Heart left ventricle (tissue), 16 donors: ENCODE data around the gene MEN1. TPM values are rescaled to one million over a fixed set of nuclear protein-coding genes. Genes with fewer than 3 reads are reported as not detected.

Experiments
- ATAC-seq, 4 donors: fragments of 200-7000 bp; cut with Tn5 transposase; one replicate each; pipeline ENCODE4 v1.9.1; 2020 to 2022; ENCODE audit warnings: moderate library complexity in 4 of 4, mild to moderate bottlenecking in 3 of 4, moderate number of reproducible peaks in 1 of 4
- DNase-seq, 5 donors: peaks; one replicate each; pipeline ENCODE4 v3.0.0-alpha.2; 2020
- H3K27ac ChIP-seq, 12 donors: fragments of 200-600 bp; sonication (generic) in 4 of 12; one replicate each; pipeline versions ENCODE4 v1.5.0 to v1.8.0; 2016 to 2022; ENCODE audit warnings: mild to moderate bottlenecking in 2 of 12
- H3K27me3 ChIP-seq, 9 donors: fragments of 200-600 bp; sonication (generic) in 2 of 9; one replicate each; pipeline versions ENCODE4 v1.5.1 to v1.8.0; 2016 to 2022; ENCODE audit warnings: mild to moderate bottlenecking in 3 of 9
- H3K36me3 ChIP-seq, 9 donors: fragments of 200-600 bp; sonication (generic) in 2 of 9; one replicate each; pipeline versions ENCODE4 v1.5.0 to v1.8.0; 2018 to 2022; ENCODE audit warnings: mild to moderate bottlenecking in 2 of 9
- H3K4me1 ChIP-seq, 12 donors: fragments of 200-600 bp; sonication (generic) in 4 of 12; one replicate each; pipeline versions ENCODE4 v1.5.0 to v1.8.0; 2016 to 2022; ENCODE audit warnings: mild to moderate bottlenecking in 3 of 12
- H3K4me3 ChIP-seq, 12 donors: fragments of 200-600 bp; sonication (generic) in 4 of 12; one replicate each; pipeline versions ENCODE4 v1.5.0 to v1.8.0; 2017 to 2022; ENCODE audit warnings: mild to moderate bottlenecking in 9 of 12, moderate library complexity in 4 of 12
- H3K9me3 ChIP-seq, 12 donors: fragments of 200-600 bp; sonication (generic) in 4 of 12; one replicate each; pipeline versions ENCODE4 v1.5.0 to v1.8.0; 2016 to 2022; ENCODE audit warnings: mild to moderate bottlenecking in 1 of 12
- CTCF ChIP-seq, 12 donors: fragments of 200-600 bp; sonication (generic) in 4 of 12; IDR thresholded peaks; one replicate each; pipeline versions ENCODE4 v1.5.0 to v1.8.0; 2018 to 2022; ENCODE audit warnings: antibody characterized with exemption in 12 of 12, mild to moderate bottlenecking in 5 of 12
- POLR2A ChIP-seq, 2 donors: fragments of 450-650 bp; IDR thresholded peaks; one replicate each; pipeline ENCODE4 v1.6.1; 2017; ENCODE audit warnings: antibody characterized with exemption in 2 of 2, mild to moderate bottlenecking in 2 of 2, moderate library complexity in 2 of 2
- WGBS, 4 donors: extraction: QIAGEN DNeasy Blood & Tissue Kit in 2 of 4; methylation state at CpG; one replicate each; pipeline versions ENCODE4 v1.1.5 to v1.1.7; 2013 to 2018; 5-methylcytosine and 5-hydroxymethylcytosine counted together
- intact Hi-C, 10 donors: fragments of 100-400 bp; cut with DNase I; formaldehyde crosslinking; loops; one replicate each; pipeline versions ENCODE4 v1.11.1 to v1.14.2; 2022
- polyA plus RNA-seq, 2 donors: library from polyadenylated mRNA; stranded (reverse); fragments of 200-250 nt; gene quantifications; one replicate each; pipeline ENCODE4 v1.2.3, GENCODE V29; 2013
- total RNA-seq, 9 donors: library from RNA; depleted of rRNA in 2 of 9; stranded (reverse); fragments of >200 nt in 2 of 9; fragmentation: NEBNext Ultra II Directional in 3 of 9; extraction: Animal tissue kit (Norgen Biotek cat#: 25700) in 3 of 9; gene quantifications; one replicate each; pipeline versions ENCODE4 v1.1.0 to v1.2.4, GENCODE V29; 2016 to 2023
- donor health status: ischemic (EF 13 %, LVEDD 7.1; RV severe dilation, severe dysfunction).
- donor health status: healthy with polysubstance abuse.
- donor health status: DM: no; HTN: yes; CAD: no.
- donor health status: DM: no; HTN: no; CAD: no.
- donor health status: ischemic (EF 25% LVEDD 6.9; RV normal size, moderate dysfunction).
- donor health status: ischemic (EF 25% LVEDD 5.7; RV mildly dilated, moderate dysfunction).
- donor health status: healthy.
- donor health status: DM: yes; HTN: yes; CAD: no.
- donor health status: ischemic (EF 35%, LVEDD 5.7; RV mildly dilated, moderate dysfunction).
- donor health status: nonischemic (EF 11% LVEDD 7.7; RV severe dilation, severe dysfunction).
- donor health status: DM: yes; HTN: yes; CAD: no.
- donor health status: PGD.
- donor health status: ischemic (EF 29% LVEDD 5.4; RV normal size, mild dysfunction).
- donor health status: nonischemic (EF 23%, LVEDD 6.1; RV moderate dilation, normal function).

MEN1 gene
- total and polyA plus RNA-seq, 11 donors, result 6.6 to 15.2 (median 9.0) TPM

DNA sequence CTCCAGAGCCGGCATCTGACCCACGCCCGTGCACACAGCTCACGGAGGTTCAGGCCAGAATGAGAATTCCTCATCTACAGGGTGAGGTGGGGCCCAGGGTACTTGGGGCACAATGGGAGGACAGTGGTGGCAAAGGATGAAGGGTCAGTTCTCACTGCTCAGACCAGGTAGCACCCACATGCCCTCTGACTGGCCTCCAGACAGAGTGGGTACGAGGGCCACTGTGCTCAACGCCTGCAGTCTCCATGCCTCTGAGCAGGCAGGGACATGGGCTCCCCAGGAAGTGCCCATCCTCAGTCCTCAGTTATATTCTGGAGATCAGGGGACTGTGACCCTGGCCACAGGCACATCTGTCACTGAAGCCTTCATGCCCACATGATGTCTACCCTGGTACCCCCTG lies 47.1 kb upstream of the MEN1 start:
- Histone ChIP-seq H3K9me3 (no peaks in the 10 kb centered on the region), H3K27ac (peak overlapping the region in 11 of 12 donors; percentile 82 to 93 (median 89)), H3K4me3 (no peak overlapping the region), H3K36me3 (peaks cover 0 to 65% (median 42%) of the 10 kb centered on the region in 9 donors), H3K4me1 (peaks cover 40 to 100% (median 87%) of the 10 kb centered on the region in 12 donors), H3K27me3 (no peaks in the 10 kb centered on the region)
- intact Hi-C loops, result loop anchor here in 1 of 10 donors (10.0 kb wide), 1 partner anchor 257 kb away; the partner anchor contains the start of genes TM7SF2 and ZNHIT2
- WGBS, 4 donors, result 86 to 97% (median 96%) methylated on average over 6 of the region's 6 CpGs
- ATAC-seq (no peak), DNase-seq (no peak)
- TF ChIP-seq CTCF (IDR thresholded peaks at IDR 0.05) (no peak), POLR2A (IDR thresholded peaks at IDR 0.05) (no peak)

DNA sequence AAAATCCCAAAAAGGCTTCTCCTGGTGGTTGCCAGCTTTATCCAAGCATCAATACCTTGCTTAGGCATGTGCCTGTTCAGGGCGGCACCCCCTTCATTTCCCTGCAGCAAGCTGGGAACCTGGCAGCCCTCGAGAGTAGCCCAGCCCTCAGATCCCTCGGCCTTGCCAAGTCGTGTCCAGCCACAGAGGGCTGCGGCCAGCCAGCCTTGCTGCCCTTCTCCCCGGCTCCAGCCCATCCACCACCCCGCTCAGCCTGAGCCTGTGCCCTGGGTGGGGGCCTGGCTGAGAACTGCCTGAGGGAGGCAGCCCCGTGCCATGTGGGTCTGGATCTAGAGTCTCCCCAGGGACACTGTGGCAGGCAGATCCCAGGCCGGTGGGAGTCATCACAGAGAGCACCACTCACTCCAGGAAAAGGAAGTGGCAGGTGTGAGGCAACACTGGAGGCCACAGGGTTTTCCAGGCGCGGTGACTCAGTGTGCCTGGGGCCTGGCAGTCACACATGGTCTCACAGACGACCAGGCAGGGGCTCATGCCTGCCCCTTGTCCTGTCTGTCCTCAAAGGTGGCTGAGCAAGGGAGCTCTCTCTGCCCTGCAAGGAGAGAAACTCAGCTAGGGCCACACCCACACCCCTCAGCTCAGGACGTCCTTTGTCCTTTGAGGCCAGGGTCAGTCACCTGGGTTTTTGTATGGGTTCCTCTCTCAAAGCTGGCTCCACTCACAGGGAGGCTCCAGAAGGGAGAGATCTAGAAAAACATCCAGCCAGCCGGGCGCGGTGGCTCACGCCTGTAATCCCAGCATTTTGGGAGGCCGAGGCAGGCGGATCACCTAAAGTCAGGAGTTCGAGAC lies 46.3 kb upstream of the MEN1 start:
- H3K9me3 ChIP-seq, result no peaks in the 10 kb centered on the region
- no peaks in the 10 kb centered on the region for H3K27me3 ChIP-seq
- peaks cover 41 to 100% (median 85%) of the 10 kb centered on the region in 12 donors for H3K4me1 ChIP-seq
- WGBS, 4 donors, result 49 to 72% (median 62%) methylated on average over 18 to 20 of the region's 20 CpGs
- H3K4me3 ChIP-seq, result no peak overlapping the region
- TF ChIP-seq CTCF (IDR thresholded peaks at IDR 0.05), result no peak
- no peak for TF ChIP-seq POLR2A (IDR thresholded peaks at IDR 0.05)
- DNase-seq (peak in 1 of 5 donors; percentile 86), ATAC-seq (peak; percentile 8 to 33 (median 21))
- intact Hi-C loops, result loop anchor here in 1 of 10 donors (10.0 kb wide), 1 partner anchor 258 kb away; the partner anchor contains the start of genes TM7SF2 and ZNHIT2
- H3K27ac ChIP-seq, result peak overlapping the region; percentile 13 to 93 (median 88)
- H3K36me3 ChIP-seq, result peaks cover 0 to 74% (median 42%) of the 10 kb centered on the region in 9 donors

GRCh38 chr11:64855596-64856304 lies 45.4 kb upstream of the MEN1 start:
- Histone ChIP-seq H3K9me3 (no peaks in the 10 kb centered on the region), H3K36me3 (peaks cover 0 to 74% (median 42%) of the 10 kb centered on the region in 9 donors), H3K4me3 (peak overlapping the region in 7 of 12 donors; percentile 1 to 43 (median 21)), H3K4me1 (peaks cover 46 to 100% (median 90%) of the 10 kb centered on the region in 12 donors), H3K27me3 (no peaks in the 10 kb centered on the region), H3K27ac (peak overlapping the region; percentile 13 to 93 (median 88))
- DNase-seq, result no peak
- TF ChIP-seq POLR2A (IDR thresholded peaks at IDR 0.05) (no peak), CTCF (IDR thresholded peaks at IDR 0.05) (no peak)
- intact Hi-C loops, result loop anchor here in 1 of 10 donors (10.0 kb wide), 1 partner anchor 259 kb away; the partner anchor contains the start of genes TM7SF2 and ZNHIT2
- WGBS, 4 donors, result 75 to 80% (median 79%) methylated on average over 17 to 21 of the region's 22 CpGs
- ATAC-seq, result no peak
